Measurements from ENCODE around the gene FGD5. TPM values are rescaled to one million over a fixed set of nuclear protein-coding genes. Genes with fewer than 3 reads are reported as not detected.

FGD5 gene
- total and polyA plus RNA-seq, 11 donors: 6.4 to 22.5 (median 14.9) TPM

DNA sequence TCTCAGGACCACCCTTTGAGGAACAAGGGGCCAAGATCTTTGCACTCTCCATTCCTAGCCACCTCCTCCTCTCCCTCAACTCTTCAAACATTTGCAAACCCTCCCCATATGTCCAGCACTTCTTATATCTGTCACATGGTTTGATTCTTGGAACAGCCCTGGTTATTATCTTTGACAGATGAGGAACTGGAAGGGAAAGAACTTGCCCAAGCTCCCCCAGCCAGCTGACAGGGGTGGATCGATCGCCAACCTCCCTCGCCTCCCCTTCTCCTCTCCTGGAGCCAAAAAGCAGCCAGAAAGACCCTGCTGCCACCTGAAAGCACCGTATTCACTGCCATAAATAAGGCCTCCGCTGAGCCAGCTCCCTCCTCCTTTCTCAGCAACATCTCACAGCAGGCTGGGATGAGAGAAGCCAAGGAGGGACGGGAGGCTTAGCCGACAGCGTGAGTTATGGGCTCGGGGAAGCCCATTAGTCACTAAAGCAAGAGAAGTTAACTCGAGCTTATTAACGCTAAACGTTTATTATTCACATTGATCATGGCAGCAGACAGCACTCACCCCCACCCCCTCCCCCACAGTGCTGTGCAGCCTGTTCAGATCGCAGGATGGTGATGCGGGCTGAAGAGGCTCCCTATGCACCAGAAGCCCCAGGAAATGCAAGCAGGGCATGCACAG lies 22.2 kb upstream of the FGD5 start:
- H3K36me3 ChIP-seq: no peaks in the 10 kb centered on the region
- intact Hi-C loops (cut with DNase I): loop anchor here in 1 of 10 donors (10.0 kb wide), 1 partner anchor 48 kb away; no protein-coding TSS in a partner anchor
- TF ChIP-seq POLR2A (IDR thresholded peaks at IDR 0.05): no peak
- no peak for TF ChIP-seq CTCF (IDR thresholded peaks at IDR 0.05)
- no peak overlapping the region for H3K4me3 ChIP-seq
- ATAC-seq: no peak
- peak in 1 of 5 donors; percentile 9 for DNase-seq
- WGBS, 4 donors: 72 to 75% (median 73%) methylated on average over 14 of the region's 14 CpGs
- peaks cover 0 to 38% (median 24%) of the 10 kb centered on the region in 12 donors for H3K4me1 ChIP-seq
- H3K9me3 ChIP-seq: peaks cover 0 to 6% (median 0%) of the 10 kb centered on the region in 12 donors
- peaks cover 0 to 3% (median 0%) of the 10 kb centered on the region in 9 donors for H3K27me3 ChIP-seq
- no peak overlapping the region for H3K27ac ChIP-seq

DNA sequence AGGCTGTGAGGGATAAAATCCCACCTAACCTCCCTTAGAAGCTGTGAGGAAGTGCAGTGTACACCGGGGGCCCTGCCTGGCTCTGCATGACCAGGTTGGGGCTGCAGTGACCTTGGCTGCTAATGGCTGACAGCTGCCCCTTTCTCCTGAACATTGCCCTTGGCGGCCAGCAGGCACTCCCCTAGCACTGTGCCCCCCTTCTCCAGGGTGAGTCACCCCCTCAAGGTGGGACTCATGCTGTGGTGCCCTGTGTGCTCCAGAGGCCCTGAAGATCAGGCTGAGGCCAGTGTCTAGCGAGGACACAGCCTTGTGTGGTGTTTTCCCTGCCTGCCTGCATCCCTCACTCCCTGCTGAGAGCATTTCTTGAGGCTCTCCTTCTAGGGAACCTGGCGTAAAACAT lies 21.0 kb upstream of the FGD5 start:
- H3K27me3 ChIP-seq: peaks cover 0 to 3% (median 0%) of the 10 kb centered on the region in 9 donors
- intact Hi-C loops (cut with DNase I): loop anchor here in 1 of 10 donors (10.0 kb wide), 1 partner anchor 47 kb away; no protein-coding TSS in a partner anchor
- no peak for TF ChIP-seq POLR2A (IDR thresholded peaks at IDR 0.05)
- TF ChIP-seq CTCF (IDR thresholded peaks at IDR 0.05): no peak
- WGBS, 4 donors: 84 to 86% (median 86%) methylated on average over 4 of the region's 4 CpGs
- peaks cover 0 to 27% (median 18%) of the 10 kb centered on the region in 12 donors for H3K4me1 ChIP-seq
- ATAC-seq: no peak
- peaks cover 0 to 6% (median 0%) of the 10 kb centered on the region in 12 donors for H3K9me3 ChIP-seq
- no peak overlapping the region for H3K27ac ChIP-seq
- DNase-seq: no peak
- H3K36me3 ChIP-seq: no peaks in the 10 kb centered on the region
- H3K4me3 ChIP-seq: no peak overlapping the region

DNA sequence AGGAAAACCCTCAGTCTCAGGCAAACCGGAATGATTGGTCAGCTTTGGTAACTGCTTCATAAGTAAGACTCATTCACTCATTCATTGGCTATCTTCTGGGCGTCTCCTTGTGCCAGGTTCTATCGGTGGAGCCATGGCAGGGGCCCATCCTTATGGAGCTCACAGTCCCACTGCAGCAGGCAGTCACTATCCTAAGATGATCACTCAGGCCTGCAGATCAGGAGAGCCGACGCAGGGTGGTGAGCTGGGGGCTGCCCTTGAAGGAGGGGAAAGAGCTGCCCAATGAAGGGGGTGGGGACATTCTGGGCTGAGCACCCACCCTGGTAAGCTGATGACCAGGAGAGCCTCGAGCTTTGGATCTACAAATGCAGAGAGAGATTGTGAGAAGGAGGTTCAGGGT lies 20.5 kb upstream of the FGD5 start:
- Histone ChIP-seq H3K4me1 (peaks cover 0 to 25% (median 14%) of the 10 kb centered on the region in 12 donors), H3K27me3 (peaks cover 0 to 3% (median 0%) of the 10 kb centered on the region in 9 donors), H3K27ac (no peak overlapping the region), H3K9me3 (peaks cover 0 to 6% (median 0%) of the 10 kb centered on the region in 12 donors), H3K4me3 (no peak overlapping the region), H3K36me3 (no peaks in the 10 kb centered on the region)
- ATAC-seq (no peak), DNase-seq (no peak)
- TF ChIP-seq POLR2A (IDR thresholded peaks at IDR 0.05) (no peak), CTCF (IDR thresholded peaks at IDR 0.05) (no peak)
- 74 to 86% (median 85%) methylated on average over 2 to 6 of the region's 6 CpGs for WGBS, 4 donors
- intact Hi-C loops (cut with DNase I): loop anchor here in 1 of 10 donors (10.0 kb wide), 1 partner anchor 47 kb away; no protein-coding TSS in a partner anchor

- Histone ChIP-seq H3K27ac (no peak overlapping the region), H3K27me3 (peaks cover 0 to 3% (median 0%) of the 10 kb centered on the region in 9 donors), H3K9me3 (peaks cover 0 to 6% (median 0%) of the 10 kb centered on the region in 12 donors), H3K4me3 (no peak overlapping the region), H3K4me1 (peaks cover 0 to 27% (median 12%) of the 10 kb centered on the region in 12 donors), H3K36me3 (no peaks in the 10 kb centered on the region)
- intact Hi-C loops (cut with DNase I): loop anchor here in 1 of 10 donors (10.0 kb wide), 1 partner anchor 46 kb away; no protein-coding TSS in a partner anchor
- TF ChIP-seq CTCF (IDR thresholded peaks at IDR 0.05) (no peak), POLR2A (IDR thresholded peaks at IDR 0.05) (no peak)
- no peak for DNase-seq
- no peak for ATAC-seq
- 86 to 93% (median 91%) methylated on average over 4 of the region's 4 CpGs for WGBS, 4 donors
Measured at GRCh38 chr3:14799146-14799545, 19.6 kb upstream of the FGD5 start.

Data from heart left ventricle (tissue), 16 donors.